Measurements from ENCODE around the gene MRPS6. TPM values are rescaled to one million over a fixed set of nuclear protein-coding genes. Genes with fewer than 3 reads are reported as not detected.
A peak's percentile ranks its signal among the peaks of the same experiment; 100 is the strongest.

The MRPS6 gene
- total RNA-seq (10 to 100 TPM; 19.1 to 49.9 (median 45.8) TPM), polyA plus RNA-seq (100 to 1,000 TPM in 1 of 2 donors, 10 to 100 TPM in 1; 54.2 to 104 TPM)
- long read RNA-seq, donor 1, transcript MRPS6-201 (3 exons, 990 nt), result major isoform, 77 of 88 reads
- long read RNA-seq, donor 1, partial matches to known transcripts, result 2 of 88 reads
- long read RNA-seq, donor 1, other reads (novel, unspliced or antisense), result 8 of 88 reads
- long read RNA-seq, donor 2, transcript MRPS6-201 (3 exons, 990 nt), result major isoform, 72 of 88 reads
- long read RNA-seq, donor 2, partial matches to known transcripts, result 5 of 88 reads
- long read RNA-seq, donor 2, other reads (novel, unspliced or antisense), result 6 of 88 reads
- long read RNA-seq, donor 3, transcript MRPS6-201 (3 exons, 990 nt), result major isoform, 63 of 93 reads
- long read RNA-seq, donor 3, partial matches to known transcripts, result 0 of 93 reads
- long read RNA-seq, donor 3, other reads (novel, unspliced or antisense), result 30 of 93 reads

GRCh38 chr21:34073032-34073748 is at the start of gene MRPS6, which contains the start of gene SLC5A3:
Gene MRPS6, plus strand, starts transcription at chr21:34073578. Its CDS starts 123 bp downstream, at chr21:34073701.
Gene SLC5A3, plus strand, starts transcription at chr21:34073578. Its CDS starts 21,621 bp downstream, at chr21:34095199.
- Histone ChIP-seq H3K9me3 (no peaks in the 10 kb centered on the region), H3K4me3 (peak within 1 kb of the TSS; percentile 83), H3K4me1 (ENCODE audit: insufficient read depth) (peaks cover 10% of the 10 kb centered on the region), H3K27ac (peak within 1 kb of the TSS; percentile 91 to 99), H3K27me3 (no peaks in the 10 kb centered on the region), H3K36me3 (no peaks in the 10 kb centered on the region)
- peak; percentile 81 to 90 (median 87) for DNase-seq
- intact Hi-C loops (cut with DNase I), result loop anchor here in 2 of 4 donors (5.0 to 10.0 kb wide), 2 partner anchors 52 to 274 kb away; no protein-coding TSS in a partner anchor
- TF ChIP-seq EP300 (IDR thresholded peaks at IDR 0.05) (no peak), POLR2A (IDR thresholded peaks at IDR 0.05) (peak; percentile 61), CTCF (IDR thresholded peaks at IDR 0.05) (peak in 1 of 3 donors; percentile 7)
- WGBS, 3 donors, result 1% methylated on average over 57 to 102 of the region's 104 CpGs

- Histone ChIP-seq H3K27ac (no peak overlapping the region), H3K9me3 (no peaks in the 10 kb centered on the region), H3K4me3 (no peak overlapping the region), H3K4me1 (ENCODE audit: insufficient read depth) (no peaks in the 10 kb centered on the region), H3K36me3 (no peaks in the 10 kb centered on the region), H3K27me3 (no peaks in the 10 kb centered on the region)
- TF ChIP-seq EP300 (IDR thresholded peaks at IDR 0.05) (no peak), POLR2A (IDR thresholded peaks at IDR 0.05) (no peak), CTCF (IDR thresholded peaks at IDR 0.05) (no peak)
- intact Hi-C loops (cut with DNase I), result no loop called here
- 74 to 80% (median 77%) methylated on average over 8 of the region's 8 CpGs for WGBS, 3 donors
- no peak for DNase-seq
These were observed 49.5 kb upstream of the MRPS6 start for GRCh38 chr21:34023691-34024373.

- Histone ChIP-seq H3K9me3 (no peaks in the 10 kb centered on the region), H3K36me3 (no peaks in the 10 kb centered on the region), H3K27me3 (no peaks in the 10 kb centered on the region), H3K4me3 (no peak overlapping the region), H3K4me1 (ENCODE audit: insufficient read depth) (no peaks in the 10 kb centered on the region), H3K27ac (no peak overlapping the region)
- WGBS, 3 donors, result 89 to 98% (median 91%) methylated on average over 3 of the region's 3 CpGs
- DNase-seq, result no peak
- intact Hi-C loops (cut with DNase I), result no loop called here
- TF ChIP-seq CTCF (IDR thresholded peaks at IDR 0.05) (no peak), EP300 (IDR thresholded peaks at IDR 0.05) (no peak)
These were observed 49.0 kb upstream of the MRPS6 start for GRCh38 chr21:34024374-34024693.

GRCh38 chr21:34027721-34028461 is 45.5 kb upstream of the MRPS6 start:
- Histone ChIP-seq H3K36me3 (no peaks in the 10 kb centered on the region), H3K9me3 (no peaks in the 10 kb centered on the region), H3K4me3 (no peak overlapping the region), H3K27ac (no peak overlapping the region), H3K27me3 (no peaks in the 10 kb centered on the region), H3K4me1 (ENCODE audit: insufficient read depth) (no peaks in the 10 kb centered on the region)
- DNase-seq, result no peak
- intact Hi-C loops (cut with DNase I), result no loop called here
- no peak for TF ChIP-seq CTCF (IDR thresholded peaks at IDR 0.05)
- TF ChIP-seq POLR2A (IDR thresholded peaks at IDR 0.05), result no peak
- TF ChIP-seq EP300 (IDR thresholded peaks at IDR 0.05), result no peak
- WGBS, 3 donors, result 76 to 79% (median 79%) methylated on average over 9 of the region's 9 CpGs
